K562 (cell line): ENCODE results near the gene EYA2. TPM values are rescaled to one million over a fixed set of nuclear protein-coding genes. Genes with fewer than 3 reads are reported as not detected.
A peak's percentile ranks its signal among the peaks of the same experiment; 100 is the strongest.

Experiments
- ATAC-seq: fragments of 200-7000 bp; cut with Tn5 transposase; 3 replicates; pipeline ENCODE4 v1.9.1; 2020; ENCODE audit warnings: moderate library complexity
- BruUV-seq: library from RNA; stranded (reverse); fragments of 400-500 nt; replicated peaks from 2 replicates; lab custom pipeline; 2021; lab: Mats Ljungman, UMichigan
- CTCF ChIA-PET: fragments of 300-600 bp; formaldehyde crosslinking; extraction: SDS; loops from one replicate; lab custom pipeline; 2021; ENCODE audit warnings: low intra/inter-chr PET ratio; lab: Yijun Ruan, JAX
- POLR2A ChIA-PET: fragments of 300-600, 350-650 bp; sonication (Branson Sonifier 250); formaldehyde crosslinking; extraction: SDS; loops from one replicate; lab custom pipeline; 2021; ENCODE audit warnings: antibody characterized with exemption, inconsistent platforms; lab: Yijun Ruan, JAX
- DNase-seq, 4 experiments: peaks; one replicate each; pipeline versions ENCODE4 v3.0.0 to v3.0.0-alpha.2; 2011 to 2018; ENCODE audit warnings: low spot score in 3 of 4, mixed read lengths in 3 of 4; ENCODE audit errors: extremely low read depth in 1 of 4
- FAIRE-seq: peaks from 2 replicates; lab custom pipeline; 2011; peaks lifted over from hg19 to GRCh38; lab: Jason Lieb, UNC
- H2AFZ ChIP-seq: 2 replicates; pipeline ENCODE4 v1.6.0; 2011; ENCODE audit warnings: low read depth, low read length, control low read depth, inconsistent platforms
- H3K27ac ChIP-seq: fragments of 200-600 bp; 3 replicates; pipeline ENCODE4 v1.8.0; 2011; ENCODE audit warnings: low read depth, mild to moderate bottlenecking, control low read depth, inconsistent platforms, low read length, moderate library complexity, mixed read lengths; ENCODE audit errors: extremely low read depth
- H3K27me3 ChIP-seq, 2 experiments: fragments of 300-600 bp in 1 of 2; 2 replicates in 1 of 2; 3 replicates in 1 of 2; pipeline versions ENCODE4 v1.6.0 to v1.8.0; 2011; ENCODE audit warnings: inconsistent platforms in 2 of 2, low read length in 2 of 2, mild to moderate bottlenecking in 1 of 2, mixed read lengths in 1 of 2, moderate library complexity in 1 of 2; ENCODE audit not compliant: control insufficient read depth in 2 of 2, insufficient read depth in 2 of 2
- H3K36me3 ChIP-seq: fragments of 300-600 bp; 3 replicates; pipeline ENCODE4 v1.8.0; 2011; ENCODE audit warnings: mild to moderate bottlenecking, low read length, inconsistent platforms; ENCODE audit not compliant: control insufficient read depth, insufficient read depth
- H3K4me1 ChIP-seq, 2 experiments: fragments of 200-600 bp in 1 of 2; replicated peaks in 1 of 2; 2 replicates in 1 of 2; 3 replicates in 1 of 2; pipeline versions ENCODE4 v1.5.1 to v1.8.0; 2011; ENCODE audit warnings: inconsistent platforms in 2 of 2, low read length in 2 of 2, mild to moderate bottlenecking in 1 of 2, mixed read lengths in 1 of 2, moderate library complexity in 1 of 2; ENCODE audit not compliant: control insufficient read depth in 2 of 2, insufficient read depth in 2 of 2
- H3K4me2 ChIP-seq: 2 replicates; pipeline ENCODE4 v1.6.1; 2011; ENCODE audit warnings: low read length, control low read depth, inconsistent platforms, mixed read lengths; ENCODE audit not compliant: insufficient read depth
- H3K4me3 ChIP-seq: fragments of 200-600 bp; sonication (generic), shearing (Covaris generic); 2 replicates; pipeline ENCODE4 v1.5.1; 2016; ENCODE audit warnings: control low read depth, inconsistent platforms
- H3K79me2 ChIP-seq: fragments of 200-600 bp; 3 replicates; pipeline ENCODE4 v1.8.0; 2011; ENCODE audit warnings: low read length, inconsistent platforms; ENCODE audit not compliant: control insufficient read depth, insufficient read depth
- H3K9ac ChIP-seq, 2 experiments: 2 replicates each; pipeline versions ENCODE4 v1.6.0 to v1.6.1; 2011; ENCODE audit warnings: low read depth in 2 of 2, low read length in 2 of 2, control low read depth in 1 of 2, inconsistent platforms in 1 of 2, mild to moderate bottlenecking in 1 of 2, mixed read lengths in 1 of 2; ENCODE audit not compliant: insufficient read depth in 1 of 2
- H3K9me1 ChIP-seq: one replicate; pipeline ENCODE4 v1.6.0; 2011; ENCODE audit warnings: inconsistent platforms, mild to moderate bottlenecking, low read length, moderate library complexity; ENCODE audit not compliant: control insufficient read depth, insufficient read depth
- H3K9me3 ChIP-seq: replicated peaks from 2 replicates; pipeline ENCODE4 v1.5.1; 2011; ENCODE audit warnings: low read depth, low read length, inconsistent platforms; ENCODE audit not compliant: control insufficient read depth, insufficient read depth
- H4K20me1 ChIP-seq: replicated peaks from 2 replicates; pipeline ENCODE4 v1.6.1; 2011; ENCODE audit warnings: low read length, inconsistent platforms, mixed read lengths; ENCODE audit not compliant: control insufficient read depth, insufficient read depth
- CBFB ChIP-seq: sonication (generic); formaldehyde crosslinking; IDR thresholded peaks from 2 replicates; pipeline ENCODE4 v1.4.0; 2020; ENCODE audit warnings: mild to moderate bottlenecking, missing genetic modification reagents
- CHCHD3 ChIP-seq: fragments of 250-450 bp; sonication (Bioruptor Pico); IDR thresholded peaks from 2 replicates; pipeline ENCODE4 v2.1.2; 2022; ENCODE audit warnings: mild to moderate bottlenecking
- CREB5 ChIP-seq: fragments of 250-450 bp; sonication (Bioruptor Pico); IDR thresholded peaks from 2 replicates; pipeline ENCODE4 v1.5.0; 2020; ENCODE audit warnings: mild to moderate bottlenecking
- FOSL1 ChIP-seq: fragments of 200-800 bp; sonication (Bioruptor generic); conservative IDR thresholded peaks from 2 replicates; pipeline ENCODE4 v1.6.1; 2016; ENCODE audit warnings: missing genetic modification characterization, missing compliant biosample characterization
- IFI16 ChIP-seq: fragments of 250-450 bp; sonication (Bioruptor Pico); IDR thresholded peaks from 2 replicates; pipeline ENCODE4 v2.1.2; 2022; ENCODE audit warnings: mild to moderate bottlenecking, inconsistent platforms
- IRF2 ChIP-seq: sonication (generic); formaldehyde crosslinking; IDR thresholded peaks from 2 replicates; pipeline ENCODE4 v1.8.1; 2022; ENCODE audit warnings: mild to moderate bottlenecking, missing genetic modification reagents
- MNT ChIP-seq, 2 experiments: fragments of 450-650 bp; conservative IDR thresholded peaks; 2 replicates each; pipeline ENCODE4 v1.6.1; 2017; ENCODE audit warnings: mild to moderate bottlenecking in 2 of 2, moderate library complexity in 2 of 2
- NFE2 ChIP-seq: IDR thresholded peaks from 2 replicates; pipeline ENCODE4 v1.6.1; 2014; ENCODE audit warnings: antibody characterized with exemption, low read depth
- NR4A1 ChIP-seq, 2 experiments: fragments of 250-450 bp in 1 of 2; fragments of 450-650 bp in 1 of 2; sonication (Bioruptor Pico) in 1 of 2; IDR thresholded peaks; 2 replicates each; pipeline versions ENCODE4 v1.4.0 to v1.6.1; 2016 to 2020; ENCODE audit warnings: mild to moderate bottlenecking in 2 of 2, missing compliant biosample characterization in 1 of 2, missing genetic modification characterization in 1 of 2, moderate library complexity in 1 of 2
- RUNX1 ChIP-seq: sonication (generic); IDR thresholded peaks from 2 replicates; pipeline ENCODE4 v1.6.1; 2016; ENCODE audit warnings: antibody characterized with exemption, low read depth
- ZBTB11 ChIP-seq, 3 experiments: fragments of 200-800 bp in 1 of 3; fragments of 250-450 bp in 1 of 3; fragments of 450-650 bp in 1 of 3; sonication (Bioruptor Pico) in 1 of 3; sonication (Bioruptor generic) in 1 of 3; formaldehyde crosslinking in 1 of 3; IDR thresholded peaks; 2 replicates each; pipeline versions ENCODE4 v1.6.1 to v1.8.0; 2016 to 2022; ENCODE audit warnings: mild to moderate bottlenecking in 2 of 3, missing genetic modification characterization in 2 of 3, missing compliant biosample characterization in 1 of 3, moderate library complexity in 1 of 3
- ZNF12 ChIP-seq: sonication (generic); formaldehyde crosslinking; IDR thresholded peaks from 2 replicates; pipeline ENCODE4 v1.4.0; 2020; ENCODE audit warnings: mild to moderate bottlenecking, missing genetic modification reagents
- ZNF143 ChIP-seq: sonication (generic); formaldehyde crosslinking; IDR thresholded peaks from 2 replicates; pipeline ENCODE4 v1.9.0; 2022; ENCODE audit warnings: mild to moderate bottlenecking, missing genetic modification reagents
- ZNF695 ChIP-seq: fragments of 450-650 bp; formaldehyde crosslinking; IDR thresholded peaks from 2 replicates; pipeline ENCODE4 v1.4.0; 2020; ENCODE audit warnings: mild to moderate bottlenecking, moderate library complexity
- WGBS: fragments of 100-300 bp; shearing (Covaris generic); methylation state at CpG from one replicate; pipeline ENCODE4 v1.1.6; 2016; ENCODE audit warnings: low coverage, mixed read lengths; ENCODE audit not compliant: insufficient coverage; ENCODE audit errors: missing lambda C conversion rate; 5-methylcytosine and 5-hydroxymethylcytosine counted together
- in situ Hi-C: fragments of 300-500 bp; cut with MboI; formaldehyde crosslinking; loops from 4 replicates; pipeline ENCODE4 v1.15.0; 2018; ENCODE audit warnings: inconsistent platforms, mixed read lengths
- intact Hi-C: fragments of 100-400 bp; cut with micrococcal nuclease; formaldehyde crosslinking; loops from 2 replicates; pipeline ENCODE4 v1.14.2; 2022
- polyA plus RNA-seq, 8 experiments: library from polyadenylated mRNA; depleted of rRNA in 4 of 8; stranded (reverse) in 5 of 8; unstranded in 3 of 8; fragments of >200 nt; fragmentation: Nextera tagmentation in 2 of 8; fragmentation: Illumina TruSeq in 1 of 8; extraction: Ambion mirVana in 2 of 8; extraction: Trizol in 1 of 8; gene quantifications; 2 replicates each; pipeline versions ENCODE4 v1.2.1 to v1.2.3, GENCODE V29; 2011 to 2014; ENCODE audit warnings: inconsistent platforms in 1 of 8, missing spikeins in 1 of 8
- total RNA-seq, 7 experiments: library from RNA; depleted of rRNA in 6 of 7; stranded (reverse); fragments of >200 nt in 6 of 7; fragmentation: Illumina TruSeq in 2 of 7; extraction: Trizol in 2 of 7; gene quantifications; 2 replicates each; pipeline versions ENCODE4 v1.2.1 to v1.2.3, GENCODE V29; 2011 to 2021; ENCODE audit warnings: low replicate concordance in 1 of 7

The EYA2 gene
- total and polyA plus RNA-seq, 9 of the 15 experiments (the other 6 are each of a cell fraction or from before 2014, with no cell fraction given) = 0.03 TPM; not detected in 8

GRCh38 chr20:47181056-47181862 lies 286.6 kb downstream of the EYA2 start:
- 18% methylated on average over 5 of the region's 5 CpGs for WGBS
- no peak overlapping the region for H3K9ac ChIP-seq
- peak overlapping the region; percentile 95 for H2AFZ ChIP-seq
- intact Hi-C loops (no loop called here), in situ Hi-C loops (no loop called here)
- H3K4me3 ChIP-seq = no peak overlapping the region
- FAIRE-seq (peak; percentile 95), DNase-seq (peak; percentile 61 to 82 (median 74)), ATAC-seq (peak; percentile 99)
- BruUV-seq = no TSS peak
- H3K79me2 ChIP-seq = no peaks in the 10 kb centered on the region
- peaks cover 0 to 2% of the 10 kb centered on the region in 2 experiments; a peak in 2 of 5 replicates for H3K4me1 ChIP-seq
- H3K4me2 ChIP-seq = peak overlapping the region; percentile 15; the same call in 1 of the 2 replicates
- H3K27ac ChIP-seq = peak overlapping the region; percentile 14; the same call in 2 of the 3 replicates
- peaks cover 0 to 9% of the 10 kb centered on the region in 2 experiments; a peak in 3 of 5 replicates for H3K27me3 ChIP-seq
- H3K9me3 ChIP-seq = peaks cover 4% of the 10 kb centered on the region
- H3K36me3 ChIP-seq = no peaks in the 10 kb centered on the region
- no peaks in the 10 kb centered on the region for H4K20me1 ChIP-seq
- ChIA-PET CTCF (no interaction called here), POLR2A (interaction anchor here (0.6 to 0.8 kb wide), 4 partner anchors 21 to 958 kb away, joined by 3 to 4 read pairs (median 4); no protein-coding TSS in a partner anchor)
- no peaks in the 10 kb centered on the region for H3K9me1 ChIP-seq
- TF ChIP-seq CHCHD3 (CRISPR knock-in tag) (no peak), ZBTB11 (CRISPR knock-in tag; IDR thresholded peaks at IDR 0.05) (peak in 1 of 3 experiments; percentile 61; a peak in 2 of 6 replicates), ZNF12 (CRISPR knock-in tag) (peak; percentile 97), NR4A1 (CRISPR knock-in tag; IDR thresholded peaks at IDR 0.05) (no peak), NR4A1 (tag; IDR thresholded peaks at IDR 0.05) (no peak), CBFB (CRISPR knock-in tag) (no peak), CREB5 (CRISPR knock-in tag) (no peak), MNT (conservative IDR thresholded peaks at IDR 0.05) (peak in 1 of 2 experiments; percentile 37; a peak in 1 of 4 replicates), ZNF143 (CRISPR knock-in tag) (peak; percentile 93), ZNF695 (CRISPR knock-in tag) (no peak), RUNX1 (no peak), FOSL1 (peak; percentile 81), IFI16 (CRISPR knock-in tag) (no peak), NFE2 (no peak), IRF2 (no peak)
